ENCODE data around the gene STARD10.

STARD10 gene

DNA sequence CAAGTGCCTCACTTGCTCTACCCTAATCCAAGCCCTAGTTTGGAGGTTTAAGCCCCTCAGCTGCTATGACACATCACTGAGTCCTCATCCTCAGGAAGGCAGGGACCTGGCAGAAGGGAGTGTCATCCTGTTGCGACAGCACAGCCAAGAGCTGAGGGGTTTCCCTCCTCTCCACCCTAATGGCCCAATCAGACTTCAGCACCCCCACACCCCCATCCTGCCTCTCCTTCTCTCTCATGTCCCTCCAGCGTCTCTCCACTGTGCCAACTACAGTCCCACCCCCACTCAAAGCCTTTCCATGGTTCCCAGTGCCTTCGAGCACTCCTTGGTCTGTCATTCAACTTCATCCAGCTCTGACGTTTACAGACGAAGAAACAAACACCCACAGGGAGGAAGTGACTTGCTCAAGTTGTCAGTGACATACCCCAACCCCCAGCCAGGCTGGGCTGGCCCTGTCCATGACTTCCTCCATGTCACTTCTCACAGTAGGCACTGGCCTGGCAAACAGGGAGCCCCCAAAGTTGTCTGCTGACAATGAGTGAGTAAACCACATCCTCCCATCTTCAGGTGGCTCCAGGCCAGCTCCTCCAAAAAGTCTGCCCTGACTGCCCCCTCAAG, 57.3 kb downstream of the STARD10 start:
- TF ChIP-seq TAF1 (IDR thresholded peaks at IDR 0.05; ENCODE audit: borderline replicate concordance, insufficient read depth, low read length) (no peak), SIN3A (IDR thresholded peaks at IDR 0.05; ENCODE audit: borderline replicate concordance, insufficient read depth, low read length) (no peak), FOXP2 (optimal IDR thresholded peaks at IDR 0.05; ENCODE audit: borderline replicate concordance, extremely low read depth, extremely low read length, insufficient read depth) (no peak), POLR2AphosphoS5 (IDR thresholded peaks at IDR 0.05; ENCODE audit: low read depth, low read length) (no peak)
- TF ChIP-seq, protein P1, sequence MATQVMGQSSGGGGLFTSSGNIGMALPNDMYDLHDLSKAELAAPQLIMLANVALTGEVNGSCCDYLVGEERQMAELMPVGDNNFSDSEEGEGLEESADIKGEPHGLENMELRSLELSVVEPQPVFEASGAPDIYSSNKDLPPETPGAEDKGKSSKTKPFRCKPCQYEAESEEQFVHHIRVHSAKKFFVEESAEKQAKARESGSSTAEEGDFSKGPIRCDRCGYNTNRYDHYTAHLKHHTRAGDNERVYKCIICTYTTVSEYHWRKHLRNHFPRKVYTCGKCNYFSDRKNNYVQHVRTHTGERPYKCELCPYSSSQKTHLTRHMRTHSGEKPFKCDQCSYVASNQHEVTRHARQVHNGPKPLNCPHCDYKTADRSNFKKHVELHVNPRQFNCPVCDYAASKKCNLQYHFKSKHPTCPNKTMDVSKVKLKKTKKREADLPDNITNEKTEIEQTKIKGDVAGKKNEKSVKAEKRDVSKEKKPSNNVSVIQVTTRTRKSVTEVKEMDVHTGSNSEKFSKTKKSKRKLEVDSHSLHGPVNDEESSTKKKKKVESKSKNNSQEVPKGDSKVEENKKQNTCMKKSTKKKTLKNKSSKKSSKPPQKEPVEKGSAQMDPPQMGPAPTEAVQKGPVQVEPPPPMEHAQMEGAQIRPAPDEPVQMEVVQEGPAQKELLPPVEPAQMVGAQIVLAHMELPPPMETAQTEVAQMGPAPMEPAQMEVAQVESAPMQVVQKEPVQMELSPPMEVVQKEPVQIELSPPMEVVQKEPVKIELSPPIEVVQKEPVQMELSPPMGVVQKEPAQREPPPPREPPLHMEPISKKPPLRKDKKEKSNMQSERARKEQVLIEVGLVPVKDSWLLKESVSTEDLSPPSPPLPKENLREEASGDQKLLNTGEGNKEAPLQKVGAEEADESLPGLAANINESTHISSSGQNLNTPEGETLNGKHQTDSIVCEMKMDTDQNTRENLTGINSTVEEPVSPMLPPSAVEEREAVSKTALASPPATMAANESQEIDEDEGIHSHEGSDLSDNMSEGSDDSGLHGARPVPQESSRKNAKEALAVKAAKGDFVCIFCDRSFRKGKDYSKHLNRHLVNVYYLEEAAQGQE (IDR thresholded peaks at IDR 0.05; ENCODE audit: insufficient read depth in 1 of 2, low read depth in 2 of 2, low read length in 2 of 2) = no peak

DNA sequence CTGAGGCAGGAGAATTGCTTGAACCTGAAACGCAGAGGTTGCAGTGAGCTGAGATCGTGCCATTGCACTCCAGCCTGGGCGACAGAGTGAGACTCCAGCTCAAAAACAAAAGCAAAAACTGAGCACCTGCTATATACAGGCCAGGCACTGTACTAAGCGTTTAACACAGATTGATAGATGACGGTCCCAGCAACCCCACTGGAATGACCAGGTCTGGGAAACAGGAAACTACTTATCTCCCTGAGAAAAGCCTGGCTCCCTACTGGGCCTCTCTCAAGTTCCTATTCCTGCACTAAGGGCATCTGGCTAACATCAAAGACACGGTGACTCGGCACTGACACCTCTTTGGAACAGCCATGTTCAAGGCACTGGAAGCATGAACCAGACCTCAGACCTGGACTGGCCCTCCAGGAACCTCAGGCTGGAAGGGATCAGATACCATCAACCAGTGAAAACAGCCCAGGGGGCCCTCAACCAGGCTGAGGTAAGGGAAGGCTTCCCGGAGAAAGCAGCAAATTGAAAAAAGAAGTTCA, 58.3 kb downstream of the STARD10 start:
- TF ChIP-seq POLR2AphosphoS5 (IDR thresholded peaks at IDR 0.05; ENCODE audit: low read depth, low read length) = no peak

DNA sequence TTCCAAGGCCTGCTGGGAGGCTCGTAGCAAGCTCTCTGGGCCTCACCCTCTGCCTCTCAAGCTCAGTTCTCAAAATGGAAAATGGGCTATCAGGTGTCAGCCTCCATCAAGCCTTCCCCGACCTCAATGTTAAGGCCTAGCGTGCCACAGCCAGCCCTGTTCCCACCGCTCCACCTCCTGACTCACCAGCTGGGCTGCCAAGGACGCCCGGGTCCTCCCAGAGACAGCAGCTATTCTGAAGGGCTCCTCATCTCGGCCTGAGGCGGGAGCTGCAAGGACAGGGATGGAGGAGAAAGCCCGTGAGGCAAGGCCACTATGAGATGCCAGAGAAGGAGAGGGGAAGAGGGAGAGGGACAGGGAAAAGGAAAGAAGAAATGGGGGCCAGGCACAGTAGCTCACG, 61.5 kb downstream of the STARD10 start:
- TF ChIP-seq POLR2AphosphoS5 (IDR thresholded peaks at IDR 0.05; ENCODE audit: low read depth, low read length) (no peak), TAF1 (IDR thresholded peaks at IDR 0.05; ENCODE audit: borderline replicate concordance, insufficient read depth, low read length) (no peak), SIN3A (IDR thresholded peaks at IDR 0.05; ENCODE audit: borderline replicate concordance, insufficient read depth, low read length) (no peak), FOXP2 (optimal IDR thresholded peaks at IDR 0.05; ENCODE audit: borderline replicate concordance, extremely low read depth, extremely low read length, insufficient read depth) (no peak)
- TF ChIP-seq, protein P1 (IDR thresholded peaks at IDR 0.05; ENCODE audit: insufficient read depth in 1 of 2, low read depth in 2 of 2, low read length in 2 of 2) = no peak

DNA sequence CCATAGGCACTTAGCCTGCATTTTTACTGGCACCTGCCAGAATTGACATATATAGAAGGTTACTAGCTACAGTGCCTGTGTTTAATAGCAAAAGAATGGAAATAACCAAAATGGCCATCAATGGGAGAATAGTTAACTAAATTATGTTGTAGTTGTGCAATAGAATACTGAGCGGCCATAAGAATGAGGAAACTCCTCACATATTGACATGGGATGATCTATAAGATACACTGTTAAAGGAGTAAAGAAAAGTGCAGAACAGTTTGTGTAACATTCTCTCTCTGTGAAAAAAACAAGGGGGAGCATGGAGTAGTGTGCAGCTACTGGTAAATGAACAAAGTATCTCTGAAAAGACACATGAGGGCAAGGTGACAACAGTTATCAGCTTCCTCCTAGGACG, 63.1 kb downstream of the STARD10 start:
- TF ChIP-seq FOXP2 (optimal IDR thresholded peaks at IDR 0.05; ENCODE audit: borderline replicate concordance, extremely low read depth, extremely low read length, insufficient read depth) = no peak
- no peak for TF ChIP-seq POLR2AphosphoS5 (IDR thresholded peaks at IDR 0.05; ENCODE audit: low read depth, low read length)
- TF ChIP-seq TAF1 (IDR thresholded peaks at IDR 0.05; ENCODE audit: borderline replicate concordance, insufficient read depth, low read length) = no peak
- TF ChIP-seq SIN3A (IDR thresholded peaks at IDR 0.05; ENCODE audit: borderline replicate concordance, insufficient read depth, low read length) = no peak
- TF ChIP-seq, protein P1 (IDR thresholded peaks at IDR 0.05; ENCODE audit: insufficient read depth in 1 of 2, low read depth in 2 of 2, low read length in 2 of 2) = no peak

DNA sequence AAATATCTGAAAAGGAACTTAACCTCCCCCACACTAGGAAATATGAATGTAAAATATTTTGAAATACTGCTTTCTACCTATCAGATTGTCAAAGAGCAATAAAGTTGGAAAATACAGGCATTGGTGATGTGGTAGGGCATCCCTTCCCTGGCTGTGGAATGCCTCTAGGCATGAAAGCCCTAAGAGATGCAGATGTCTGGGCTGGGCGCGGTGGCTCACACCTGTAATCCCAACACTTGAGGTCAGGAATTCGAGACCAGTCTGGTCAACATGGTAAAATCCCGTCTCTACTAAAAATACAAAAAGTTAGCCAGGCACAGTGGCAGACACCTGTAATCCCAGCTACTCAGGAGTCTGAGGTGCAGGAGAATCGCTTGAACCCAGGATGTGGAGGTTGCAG, 63.6 kb downstream of the STARD10 start:
- TF ChIP-seq FOXP2 (optimal IDR thresholded peaks at IDR 0.05; ENCODE audit: borderline replicate concordance, extremely low read depth, extremely low read length, insufficient read depth) (no peak), SIN3A (IDR thresholded peaks at IDR 0.05; ENCODE audit: borderline replicate concordance, insufficient read depth, low read length) (no peak), POLR2AphosphoS5 (IDR thresholded peaks at IDR 0.05; ENCODE audit: low read depth, low read length) (no peak), TAF1 (IDR thresholded peaks at IDR 0.05; ENCODE audit: borderline replicate concordance, insufficient read depth, low read length) (no peak)
- TF ChIP-seq, protein P1 (IDR thresholded peaks at IDR 0.05; ENCODE audit: insufficient read depth in 1 of 2, low read depth in 2 of 2, low read length in 2 of 2) = no peak

Data from PFSK-1 (cell line).